Embryonic facial prominence (tissue), 1 donor: ENCODE measurements around the gene TMC1.
"Not testable (repeated sequence)": the region's sequence is repeated elsewhere in the genome, so short reads cannot be mapped to it uniquely, and the experiment has no call there.

Experiments used
- DNase-seq: peaks from one replicate; pipeline ENCODE4 v3.0.0-alpha.2; 2016; ENCODE audit errors: extremely low spot score

Gene TMC1

DNA sequence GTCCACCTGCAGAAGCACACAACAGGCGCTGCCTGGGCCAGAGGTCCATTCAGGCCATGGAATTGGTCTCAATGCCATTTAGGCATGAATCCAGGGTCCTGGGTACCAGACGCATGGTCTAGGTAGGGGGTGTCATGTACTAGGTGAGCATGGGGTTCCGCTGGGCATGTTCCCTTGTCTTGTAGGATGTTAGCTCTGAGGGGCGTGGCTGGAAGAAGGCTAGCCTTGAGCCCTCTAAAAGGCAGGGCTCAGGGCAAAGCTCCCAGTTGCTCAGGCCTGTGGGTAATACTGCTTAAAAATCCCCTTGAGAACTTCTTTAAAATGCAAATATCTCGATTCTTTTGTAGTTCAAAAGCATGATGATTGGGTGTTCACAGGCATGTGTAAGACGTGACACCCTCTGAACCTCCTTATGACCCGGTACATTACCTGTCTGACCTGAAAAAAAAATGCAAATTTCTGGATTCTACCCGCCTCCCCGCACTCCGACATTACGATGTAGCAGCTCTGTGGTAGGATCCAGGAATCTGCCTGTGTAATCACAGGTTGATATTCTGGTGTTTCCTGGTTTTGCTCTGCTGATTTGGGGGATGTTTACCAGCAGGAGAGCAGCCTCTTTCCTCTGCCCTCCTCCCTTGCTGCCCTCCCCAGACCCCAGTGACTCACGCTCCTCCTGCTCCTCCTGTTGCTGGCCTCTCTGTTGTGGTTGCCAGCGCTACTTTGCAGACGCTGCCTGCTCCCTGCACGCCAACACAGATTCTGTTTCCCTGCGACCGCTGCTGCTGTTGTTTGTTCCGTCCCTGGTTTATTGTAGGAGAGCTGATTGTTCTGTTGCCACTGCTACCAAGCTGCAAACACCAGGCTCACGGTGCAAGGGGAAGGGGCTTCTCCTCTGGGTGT lies 5.7 kb downstream of the TMC1 start:
- DNase-seq, result peak; percentile 62

DNA sequence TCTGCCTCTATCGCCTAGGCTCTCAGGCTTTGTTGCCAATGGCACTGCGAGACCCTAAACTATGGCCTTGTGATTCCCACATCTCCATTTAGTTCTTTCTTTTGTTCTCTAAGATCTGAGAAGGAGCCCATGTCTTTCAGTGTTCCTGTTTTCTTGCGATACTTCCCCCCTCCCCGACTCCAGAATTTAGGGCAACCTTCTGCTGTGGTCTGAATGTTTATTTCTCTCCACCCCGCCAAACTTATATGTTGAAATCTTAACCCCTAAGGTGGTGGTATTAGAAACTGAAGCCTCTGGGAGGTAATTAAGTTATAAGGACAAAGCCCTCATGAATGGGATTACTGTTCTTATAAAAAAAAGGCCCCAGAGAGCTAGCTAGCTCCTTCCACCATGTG lies 6.4 kb downstream of the TMC1 start:
- no peak for DNase-seq

DNA sequence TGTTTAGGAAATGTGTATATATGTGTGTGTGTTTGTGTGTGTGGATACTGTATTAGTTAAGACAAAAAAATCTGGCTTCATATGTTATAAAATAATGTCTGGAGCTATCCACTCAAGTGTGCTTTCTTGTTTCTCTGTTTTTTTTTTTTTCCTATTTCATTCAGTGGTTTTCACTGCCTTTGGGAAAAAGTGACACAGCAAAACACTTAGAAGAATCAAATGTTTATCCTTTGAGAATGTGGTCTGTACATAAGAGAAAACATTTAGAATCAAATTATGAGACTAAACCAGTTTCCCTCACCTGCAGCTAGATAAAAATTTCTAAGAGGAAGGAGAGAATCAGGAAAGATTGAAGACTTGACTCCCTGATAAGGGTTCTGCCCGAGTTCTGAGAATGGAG lies 8.1 kb downstream of the TMC1 start:
- DNase-seq, result no peak

DNA sequence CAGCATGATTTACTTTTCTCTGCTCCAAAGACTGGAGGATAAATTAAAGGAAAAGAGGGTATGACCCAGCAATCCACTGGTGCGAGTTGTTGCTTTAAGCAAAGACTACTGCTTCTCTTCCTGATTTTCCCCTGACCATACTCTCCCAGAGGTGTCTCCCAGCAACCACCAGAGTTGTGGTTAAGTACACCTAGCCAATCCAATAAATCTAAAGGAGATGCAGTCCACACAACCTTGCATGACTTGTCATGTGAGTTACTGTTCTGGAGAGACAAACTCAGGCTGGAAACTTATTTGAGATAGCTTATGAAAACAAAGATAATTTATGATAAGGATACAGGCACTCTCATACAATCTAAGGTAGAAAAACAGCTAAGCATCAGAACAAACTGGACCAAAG lies 11.9 kb downstream of the TMC1 start:
- DNase-seq, result no peak

- no peak for DNase-seq
Measured at GRCh38 chr9:72534931-72535330, 13.5 kb downstream of the TMC1 start.

GRCh38 chr9:72537011-72537545 lies 15.7 kb downstream of the TMC1 start:
- DNase-seq, result no peak

- no peak for DNase-seq
Measured at GRCh38 chr9:72537671-72538070, 16.3 kb downstream of the TMC1 start.

- no peak for DNase-seq
Measured at GRCh38 chr9:72538921-72539702, 17.7 kb downstream of the TMC1 start.

DNA sequence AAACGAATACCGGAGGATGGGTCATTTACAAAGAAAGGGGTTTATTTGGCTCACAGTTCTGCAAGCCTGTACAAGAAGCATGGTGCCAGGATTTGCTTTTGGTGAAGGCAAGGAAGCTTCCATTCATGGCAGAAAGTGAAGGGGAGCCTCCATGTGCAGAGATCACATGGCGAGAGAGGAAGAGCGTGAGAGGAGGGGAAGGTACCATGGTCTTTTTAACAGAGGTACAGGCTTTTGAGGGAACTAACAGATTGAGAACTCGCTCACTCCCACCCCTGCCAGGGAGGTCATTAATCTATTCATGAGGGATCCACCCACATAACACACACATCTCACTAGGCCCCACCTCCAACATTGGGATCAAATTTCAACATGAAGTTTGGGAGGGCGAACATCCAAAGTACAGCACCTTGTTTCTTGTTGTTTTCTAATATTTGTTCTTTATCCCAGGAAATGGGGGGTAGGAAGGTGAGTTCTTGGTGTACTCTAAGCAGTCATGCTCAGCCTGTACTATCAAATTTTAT lies 18.5 kb downstream of the TMC1 start:
- DNase-seq, result no peak

GRCh38 chr9:72540348-72540873 lies 19.0 kb downstream of the TMC1 start:
- no peak for DNase-seq

DNA sequence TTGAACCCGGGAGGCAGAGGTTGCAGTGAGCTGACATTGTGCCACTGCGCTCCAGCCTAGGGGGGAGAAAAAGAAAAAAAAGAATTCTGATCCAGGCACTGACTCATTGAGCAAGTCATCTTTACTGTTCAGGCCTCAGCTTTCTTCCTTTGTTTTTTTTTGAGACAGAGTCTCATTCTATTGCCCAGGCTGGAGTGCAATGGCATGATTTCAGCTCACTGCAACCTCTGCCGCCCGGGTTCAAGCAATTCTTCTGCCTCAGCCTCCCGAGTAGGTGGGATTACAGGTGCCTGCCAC lies 21.1 kb downstream of the TMC1 start:
- DNase-seq, result not testable (repeated sequence)

- DNase-seq, result no peak
Measured at GRCh38 chr9:72542917-72543316, 21.5 kb downstream of the TMC1 start.

DNA sequence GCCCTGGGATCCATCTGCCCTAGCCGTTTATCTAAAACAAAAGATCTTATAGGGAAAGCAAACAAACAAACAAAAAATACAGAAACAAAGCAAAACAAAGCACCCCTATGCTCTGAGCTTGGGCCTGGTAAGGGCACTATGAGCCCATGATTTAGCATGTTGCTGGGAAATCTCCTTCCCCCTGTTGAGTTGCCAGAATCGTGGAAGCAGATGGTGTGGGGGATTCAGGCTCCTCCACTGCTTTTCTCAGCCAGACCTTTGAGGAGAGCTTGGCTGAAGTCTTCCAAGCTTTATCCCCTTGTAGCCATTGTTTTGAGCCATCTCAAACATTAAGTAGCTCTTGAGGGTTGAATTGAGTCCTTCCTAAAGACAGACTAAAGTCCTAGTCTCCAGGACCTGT lies 29.9 kb downstream of the TMC1 start:
- DNase-seq, result no peak

GRCh38 chr9:72552356-72552755 lies 30.9 kb downstream of the TMC1 start:
- no peak for DNase-seq

GRCh38 chr9:72554221-72554641 lies 32.8 kb downstream of the TMC1 start:
- no peak for DNase-seq

DNA sequence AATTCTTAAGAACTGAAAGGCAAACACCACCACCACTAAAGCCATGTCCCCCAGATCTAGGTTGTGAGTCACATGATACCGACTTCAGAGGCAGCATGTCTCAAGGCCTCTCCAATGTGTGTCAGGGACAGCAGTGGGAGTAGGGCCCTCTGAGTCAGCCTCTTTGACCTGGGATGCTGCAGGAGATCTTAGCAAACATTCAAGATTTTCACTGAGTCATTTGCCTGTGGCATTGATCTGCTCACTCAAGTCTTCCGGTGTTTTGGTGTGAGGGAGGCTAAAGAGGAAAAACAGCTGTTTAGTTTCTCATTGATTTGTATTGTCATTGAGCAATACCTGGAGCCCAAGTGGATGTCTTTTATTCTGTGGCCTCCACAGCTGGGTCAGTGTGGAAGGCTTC lies 36.1 kb downstream of the TMC1 start:
- no peak for DNase-seq

GRCh38 chr9:72560086-72560485 lies 38.7 kb downstream of the TMC1 start:
- DNase-seq, result no peak

DNA sequence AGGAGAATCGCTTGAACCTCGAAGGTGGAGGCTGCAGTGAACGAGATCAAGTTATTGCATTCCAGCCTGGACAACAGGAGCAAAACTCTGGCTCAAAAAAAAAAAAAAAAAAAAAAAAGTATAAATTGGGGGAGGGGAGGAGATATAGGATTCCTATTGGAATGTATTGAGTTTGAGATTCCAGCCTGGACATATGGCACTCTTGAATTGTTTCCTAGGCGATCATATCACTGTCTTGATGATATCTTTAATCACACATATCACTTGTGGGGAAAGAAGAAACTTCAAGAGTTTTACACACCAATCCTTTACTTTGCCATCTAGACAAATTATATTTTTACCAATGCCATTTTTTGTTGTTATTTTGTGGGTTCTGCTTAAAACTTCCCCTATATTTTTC lies 42.4 kb downstream of the TMC1 start:
- no peak for DNase-seq

DNA sequence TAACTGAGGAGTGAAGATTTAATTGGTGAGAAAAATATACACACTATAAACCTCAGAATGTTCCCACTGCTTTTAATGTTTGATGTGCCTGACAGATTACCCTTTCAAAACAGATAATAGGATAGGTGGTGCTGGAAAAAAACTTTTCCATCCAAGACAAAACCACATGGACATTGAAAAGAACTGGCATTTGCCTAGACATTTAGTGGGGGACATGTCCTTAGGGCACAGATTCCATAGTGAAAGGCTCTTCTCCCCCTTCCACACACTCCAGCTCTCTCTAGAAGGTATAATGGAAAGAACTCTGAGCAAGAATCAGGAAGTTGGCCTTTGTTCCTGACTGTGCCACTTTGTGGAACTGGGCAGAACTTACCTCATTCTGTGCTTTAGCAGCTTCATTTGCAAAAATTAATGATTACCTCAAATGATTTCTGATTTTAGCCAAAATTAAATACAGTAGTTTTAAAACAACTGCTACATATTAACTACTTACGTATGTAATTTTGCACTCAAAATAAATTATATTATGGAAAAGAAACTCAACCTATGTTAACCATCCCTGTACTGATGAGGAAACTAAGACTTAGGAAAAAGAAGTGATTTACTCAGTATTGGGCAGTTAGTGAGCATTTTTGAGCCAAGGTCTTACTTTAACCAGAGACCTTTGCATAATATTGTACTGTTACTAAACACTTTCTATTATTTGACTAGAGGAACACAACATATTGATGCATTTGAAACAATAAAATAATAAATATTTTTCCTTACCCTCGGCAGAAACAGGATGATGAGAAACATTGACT lies 43.3 kb downstream of the TMC1 start:
- no peak for DNase-seq

GRCh38 chr9:72565535-72565934 lies 44.1 kb downstream of the TMC1 start:
- DNase-seq, result no peak

DNA sequence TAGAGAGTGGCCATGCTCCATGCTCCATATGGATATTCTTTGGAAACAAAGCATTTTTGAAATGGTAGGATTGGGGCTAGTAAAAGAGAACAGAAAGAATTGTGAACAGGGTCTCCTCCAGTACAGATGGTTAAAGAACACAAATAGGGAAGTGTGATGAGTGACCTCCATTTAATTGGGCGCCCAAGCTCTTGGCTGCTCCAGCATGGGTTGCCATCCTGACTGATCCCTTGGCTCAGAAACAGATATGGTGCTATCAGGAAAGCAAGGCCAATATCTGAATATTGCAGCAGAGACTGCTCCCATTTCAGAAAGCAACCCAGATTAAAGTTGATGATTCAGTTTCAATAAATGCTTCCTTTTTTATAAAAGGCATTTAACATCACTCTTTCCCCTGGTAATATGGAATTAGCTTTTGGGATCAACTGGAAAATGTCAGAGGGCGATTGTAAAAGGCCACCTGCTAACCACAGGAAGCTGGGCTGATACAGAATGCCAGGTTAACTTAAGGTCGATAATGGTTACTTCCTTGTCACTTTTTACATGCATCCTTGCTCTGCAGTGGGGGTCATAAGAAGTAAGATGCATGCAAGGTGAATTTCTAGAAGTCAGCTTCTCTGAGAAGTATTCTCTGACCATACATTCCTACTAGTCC lies 52.9 kb downstream of the TMC1 start:
- no peak for DNase-seq
